Sigmoid colon (tissue), 7 donors: ENCODE data around the gene CRY2. TPM values are rescaled to one million over a fixed set of nuclear protein-coding genes. Genes with fewer than 3 reads are reported as not detected.

Source experiments
- DNase-seq: peaks from one replicate; pipeline ENCODE4 v3.0.0-alpha.2; 2019
- H3K27ac ChIP-seq, 4 donors: fragments of 200-600 bp; sonication (generic); one replicate each; pipeline ENCODE4 v1.5.1; 2016 to 2019; ENCODE audit warnings: mild to moderate bottlenecking in 1 of 4
- H3K27me3 ChIP-seq, 3 donors: fragments of 200-600 bp; sonication (generic); one replicate each; pipeline ENCODE4 v1.5.1; 2019; ENCODE audit warnings: mild to moderate bottlenecking in 1 of 3
- H3K36me3 ChIP-seq, 4 donors: fragments of 200-600 bp; sonication (generic); one replicate each; pipeline ENCODE4 v1.5.1; 2016 to 2019
- H3K4me1 ChIP-seq, 4 donors: fragments of 200-600 bp; sonication (generic); one replicate each; pipeline ENCODE4 v1.5.1; 2017 to 2019
- H3K4me3 ChIP-seq, 4 donors: fragments of 200-600 bp; sonication (generic); one replicate each; pipeline ENCODE4 v1.5.1; 2017 to 2019; ENCODE audit warnings: mild to moderate bottlenecking in 2 of 4, moderate library complexity in 1 of 4
- H3K9me3 ChIP-seq, 4 donors: fragments of 200-600 bp in 3 of 4; sonication (generic) in 3 of 4; one replicate each; pipeline versions ENCODE4 v1.5.1 to v1.6.1; 2013 to 2019
- EP300 ChIP-seq, 4 donors: sonication (generic); formaldehyde crosslinking; IDR thresholded peaks; one replicate each; pipeline ENCODE4 v1.6.1; 2017; ENCODE audit warnings: antibody characterized with exemption in 4 of 4
- POLR2A ChIP-seq, 2 donors: fragments of 450-650 bp; IDR thresholded peaks; one replicate each; pipeline ENCODE4 v1.6.1; 2016; ENCODE audit warnings: antibody characterized with exemption in 2 of 2, mild to moderate bottlenecking in 2 of 2, moderate library complexity in 2 of 2
- POLR2AphosphoS5 ChIP-seq, 4 donors: sonication (generic); formaldehyde crosslinking; IDR thresholded peaks; one replicate each; pipeline ENCODE4 v1.6.1; 2017; ENCODE audit warnings: antibody characterized with exemption in 4 of 4
- WGBS, 2 donors: extraction: QIAGEN DNeasy Blood & Tissue Kit; methylation state at CpG; one replicate each; pipeline ENCODE4 v1.1.7; 2013; 5-methylcytosine and 5-hydroxymethylcytosine counted together
- intact Hi-C: fragments of 100-400 bp; cut with DNase I; formaldehyde crosslinking; loops from one replicate; pipeline ENCODE4 v1.15.1; 2023
- polyA plus RNA-seq, 3 donors: library from polyadenylated mRNA; stranded (reverse); fragments of 200-250 nt; gene quantifications; one replicate each; pipeline ENCODE4 v1.2.3, GENCODE V29; 2013
- total RNA-seq, 4 donors: library from RNA; depleted of rRNA; stranded (reverse); fragments of >200 nt; gene quantifications; one replicate each; pipeline ENCODE4 v1.1.0, GENCODE V29; 2016
- TF ChIP-seq, protein P1 (sequence below), 4 experiments: fragments of 450-650 bp in 3 of 4; fragments of 200-600 bp in 1 of 4; IDR thresholded peaks; one replicate each; pipeline ENCODE4 v1.5.1; 2016 to 2019; ENCODE audit warnings: antibody characterized with exemption in 4 of 4, mild to moderate bottlenecking in 3 of 4, moderate library complexity in 2 of 4
- donor health status: healthy with polysubstance abuse.
- donor health status: Bipolar disorder and iron deficiency.
- donor health status: healthy.

Gene CRY2
- total and polyA plus RNA-seq, 7 donors = 5.3 to 49.3 (median 27.5) TPM

DNA sequence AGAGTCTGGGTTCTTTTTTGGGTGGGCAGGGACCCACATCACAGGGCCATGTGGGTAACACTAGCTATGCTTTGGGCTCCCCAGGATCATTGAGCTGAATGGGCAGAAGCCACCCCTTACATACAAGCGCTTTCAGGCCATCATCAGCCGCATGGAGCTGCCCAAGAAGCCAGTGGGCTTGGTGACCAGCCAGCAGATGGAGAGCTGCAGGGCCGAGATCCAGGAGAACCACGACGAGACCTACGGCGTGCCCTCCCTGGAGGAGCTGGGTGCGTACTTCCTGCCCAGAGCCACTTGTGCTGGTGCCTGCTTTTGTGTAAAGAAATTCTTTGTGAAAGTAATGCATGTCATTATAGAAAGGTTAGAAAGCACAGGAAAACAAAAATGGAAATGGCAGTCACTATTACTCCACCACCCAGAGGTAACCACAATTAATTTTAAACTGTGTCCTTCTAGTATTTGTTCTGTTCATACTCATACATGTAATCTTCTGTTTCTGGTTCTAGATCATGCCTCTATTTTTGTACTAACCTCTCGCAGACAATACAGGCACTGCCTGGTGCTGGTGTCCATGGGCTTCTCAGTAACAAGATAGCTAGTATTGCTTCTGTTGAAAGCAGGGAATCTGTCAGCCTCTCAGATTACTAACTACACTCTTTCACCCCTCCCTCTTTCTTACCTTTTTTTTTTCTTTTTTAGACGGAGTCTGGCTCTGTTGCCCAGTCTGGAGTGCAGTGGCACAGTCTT lies 13.7 kb downstream of the CRY2 start:
- Histone ChIP-seq H3K9me3 (no peaks in the 10 kb centered on the region), H3K4me3 (no peak overlapping the region), H3K4me1 (peaks cover 0 to 57% (median 55%) of the 10 kb centered on the region in 4 donors), H3K27me3 (no peaks in the 10 kb centered on the region), H3K27ac (peak overlapping the region; percentile 81 to 99 (median 88)), H3K36me3 (peaks cover 32 to 60% (median 39%) of the 10 kb centered on the region in 4 donors)
- TF ChIP-seq POLR2A (IDR thresholded peaks at IDR 0.05) = no peak
- intact Hi-C loops = loop anchor here (2.0 to 5.0 kb wide), 2 partner anchors 20 to 41 kb away; no protein-coding TSS in a partner anchor
- WGBS, 2 donors = 86 to 94% methylated on average over 10 of the region's 10 CpGs
- DNase-seq = no peak

- Histone ChIP-seq H3K27ac (no peak overlapping the region), H3K27me3 (no peaks in the 10 kb centered on the region), H3K9me3 (no peaks in the 10 kb centered on the region), H3K36me3 (peaks cover 43 to 87% (median 65%) of the 10 kb centered on the region in 4 donors), H3K4me3 (no peak overlapping the region), H3K4me1 (peaks cover 0 to 26% (median 23%) of the 10 kb centered on the region in 4 donors)
- TF ChIP-seq EP300 (IDR thresholded peaks at IDR 0.05) = no peak
- TF ChIP-seq, protein P1, sequence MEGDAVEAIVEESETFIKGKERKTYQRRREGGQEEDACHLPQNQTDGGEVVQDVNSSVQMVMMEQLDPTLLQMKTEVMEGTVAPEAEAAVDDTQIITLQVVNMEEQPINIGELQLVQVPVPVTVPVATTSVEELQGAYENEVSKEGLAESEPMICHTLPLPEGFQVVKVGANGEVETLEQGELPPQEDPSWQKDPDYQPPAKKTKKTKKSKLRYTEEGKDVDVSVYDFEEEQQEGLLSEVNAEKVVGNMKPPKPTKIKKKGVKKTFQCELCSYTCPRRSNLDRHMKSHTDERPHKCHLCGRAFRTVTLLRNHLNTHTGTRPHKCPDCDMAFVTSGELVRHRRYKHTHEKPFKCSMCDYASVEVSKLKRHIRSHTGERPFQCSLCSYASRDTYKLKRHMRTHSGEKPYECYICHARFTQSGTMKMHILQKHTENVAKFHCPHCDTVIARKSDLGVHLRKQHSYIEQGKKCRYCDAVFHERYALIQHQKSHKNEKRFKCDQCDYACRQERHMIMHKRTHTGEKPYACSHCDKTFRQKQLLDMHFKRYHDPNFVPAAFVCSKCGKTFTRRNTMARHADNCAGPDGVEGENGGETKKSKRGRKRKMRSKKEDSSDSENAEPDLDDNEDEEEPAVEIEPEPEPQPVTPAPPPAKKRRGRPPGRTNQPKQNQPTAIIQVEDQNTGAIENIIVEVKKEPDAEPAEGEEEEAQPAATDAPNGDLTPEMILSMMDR (IDR thresholded peaks at IDR 0.05) = no peak
- no peak for TF ChIP-seq POLR2A (IDR thresholded peaks at IDR 0.05)
- TF ChIP-seq POLR2AphosphoS5 (IDR thresholded peaks at IDR 0.05) = no peak
- intact Hi-C loops = loop anchor here (5.0 kb wide), 1 partner anchor 38 kb away; no protein-coding TSS in a partner anchor
- no peak for DNase-seq
Observed at GRCh38 chr11:45864041-45864440, 16.8 kb downstream of the CRY2 start.

GRCh38 chr11:45869551-45869950 lies 22.3 kb downstream of the CRY2 start:
- Histone ChIP-seq H3K27ac (no peak overlapping the region), H3K9me3 (no peaks in the 10 kb centered on the region), H3K27me3 (no peaks in the 10 kb centered on the region), H3K4me1 (no peaks in the 10 kb centered on the region), H3K36me3 (peaks cover 55 to 100% (median 78%) of the 10 kb centered on the region in 4 donors), H3K4me3 (no peak overlapping the region)
- no peak for DNase-seq
- WGBS, 2 donors = 92 to 95% methylated on average over 12 of the region's 12 CpGs
- no peak for TF ChIP-seq POLR2AphosphoS5 (IDR thresholded peaks at IDR 0.05)
- no peak for TF ChIP-seq POLR2A (IDR thresholded peaks at IDR 0.05)
- TF ChIP-seq EP300 (IDR thresholded peaks at IDR 0.05) = no peak
- TF ChIP-seq, protein P1 (IDR thresholded peaks at IDR 0.05) = no peak
- intact Hi-C loops = no loop called here

GRCh38 chr11:45870706-45871105 lies 23.4 kb downstream of the CRY2 start:
- intact Hi-C loops = no loop called here
- H3K4me1 ChIP-seq = no peaks in the 10 kb centered on the region
- peaks cover 54 to 98% (median 78%) of the 10 kb centered on the region in 4 donors for H3K36me3 ChIP-seq
- no peak overlapping the region for H3K4me3 ChIP-seq
- no peak for TF ChIP-seq POLR2AphosphoS5 (IDR thresholded peaks at IDR 0.05)
- no peak for TF ChIP-seq EP300 (IDR thresholded peaks at IDR 0.05)
- TF ChIP-seq, protein P1 (IDR thresholded peaks at IDR 0.05) = no peak
- no peaks in the 10 kb centered on the region for H3K27me3 ChIP-seq
- H3K27ac ChIP-seq = no peak overlapping the region
- DNase-seq = no peak
- H3K9me3 ChIP-seq = no peaks in the 10 kb centered on the region
- WGBS, 2 donors = 92 to 96% methylated on average over 4 of the region's 4 CpGs

DNA sequence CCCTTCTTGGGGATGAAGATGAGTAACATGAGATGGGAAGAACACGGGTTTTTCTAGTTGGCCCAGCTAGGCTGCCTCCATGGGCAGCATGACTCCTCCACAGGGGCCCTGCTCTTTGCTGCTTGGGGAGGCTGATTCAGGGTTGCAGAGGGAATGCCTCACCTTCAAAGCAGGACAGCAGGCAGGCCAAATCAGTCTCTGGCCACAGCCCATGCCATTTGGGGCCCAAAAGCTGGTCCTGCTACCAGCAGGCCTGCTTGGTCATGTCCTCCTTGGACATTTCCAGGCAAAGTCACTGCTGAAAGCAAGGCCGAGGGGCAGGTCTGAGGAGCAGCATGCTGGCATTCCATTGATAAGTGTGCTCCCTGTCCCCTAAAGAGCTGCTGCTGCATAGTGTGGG lies 24.4 kb downstream of the CRY2 start:
- no peaks in the 10 kb centered on the region for H3K9me3 ChIP-seq
- DNase-seq = no peak
- intact Hi-C loops = no loop called here
- WGBS, 2 donors = 92 to 96% methylated on average over 2 of the region's 2 CpGs
- no peak overlapping the region for H3K27ac ChIP-seq
- H3K4me3 ChIP-seq = no peak overlapping the region
- H3K4me1 ChIP-seq = no peaks in the 10 kb centered on the region
- TF ChIP-seq, protein P1 (IDR thresholded peaks at IDR 0.05) = no peak
- TF ChIP-seq POLR2A (IDR thresholded peaks at IDR 0.05) (no peak), EP300 (IDR thresholded peaks at IDR 0.05) (no peak), POLR2AphosphoS5 (IDR thresholded peaks at IDR 0.05) (no peak)
- peaks cover 54 to 97% (median 75%) of the 10 kb centered on the region in 4 donors for H3K36me3 ChIP-seq
- H3K27me3 ChIP-seq = no peaks in the 10 kb centered on the region
